ENCODE data around the gene DUSP16.

GRCh38 chr12:12590961-12591360 is 28.3 kb upstream of the DUSP16 start:
- TF ChIP-seq TAF1 (IDR thresholded peaks at IDR 0.05; ENCODE audit: low read depth, low read length) (no peak), CTCF (IDR thresholded peaks at IDR 0.05; ENCODE audit: control extremely low read depth in 1 of 3, insufficient read depth in 1 of 3, low read depth in 1 of 3, low read length in 3 of 3) (no peak)
